Astrocyte (in vitro differentiated cells and primary cell): Measurements from ENCODE around the gene BAHD1. TPM values are rescaled to one million over a fixed set of nuclear protein-coding genes. Genes with fewer than 3 reads are reported as not detected.
A peak's percentile ranks its signal among the peaks of the same experiment; 100 is the strongest.

Experiments
- DNase-seq: peaks from one replicate; pipeline ENCODE4 v3.0.0-alpha.2; 2010; ENCODE audit warnings: low read depth
- FAIRE-seq: peaks from 2 replicates; lab custom pipeline; 2011; peaks lifted over from hg19 to GRCh38; lab: Jason Lieb, UNC
- H2AFZ ChIP-seq: 2 replicates; pipeline ENCODE4 v1.6.0; 2012; ENCODE audit warnings: low read depth, low read length, inconsistent platforms
- H3K27ac ChIP-seq: 2 replicates; pipeline ENCODE4 v1.5.1; 2011; ENCODE audit warnings: low read depth, low read length, inconsistent platforms
- H3K27me3 ChIP-seq: 2 replicates; pipeline ENCODE4 v1.6.0; 2011; ENCODE audit warnings: low read length, inconsistent platforms; ENCODE audit not compliant: insufficient read depth
- H3K36me3 ChIP-seq: 2 replicates; pipeline ENCODE4 v1.5.1; 2011; ENCODE audit warnings: low read length, inconsistent platforms; ENCODE audit not compliant: insufficient read depth
- H3K4me1 ChIP-seq: 2 replicates; pipeline ENCODE4 v1.5.1; 2011; ENCODE audit warnings: low read length, inconsistent platforms; ENCODE audit not compliant: insufficient read depth
- H3K4me2 ChIP-seq: 2 replicates; pipeline ENCODE4 v1.6.0; 2012; ENCODE audit warnings: low read length, inconsistent platforms
- H3K4me3 ChIP-seq: 2 replicates; pipeline ENCODE4 v1.5.1; 2011; ENCODE audit warnings: low read depth, mild to moderate bottlenecking, low read length, inconsistent platforms; ENCODE audit not compliant: insufficient read depth
- H3K79me2 ChIP-seq: 2 replicates; pipeline ENCODE4 v1.6.0; 2012; ENCODE audit warnings: mild to moderate bottlenecking, low read length, inconsistent platforms; ENCODE audit not compliant: insufficient read depth
- H3K9ac ChIP-seq: 2 replicates; pipeline ENCODE4 v1.6.0; 2012; ENCODE audit warnings: mild to moderate bottlenecking, low read length, inconsistent platforms
- H3K9me3 ChIP-seq: 2 replicates; pipeline ENCODE4 v1.5.1; 2012; ENCODE audit warnings: low read depth, mild to moderate bottlenecking, low read length, inconsistent platforms; ENCODE audit not compliant: insufficient read depth
- H4K20me1 ChIP-seq: 2 replicates; pipeline ENCODE4 v1.6.0; 2012; ENCODE audit warnings: low read length, inconsistent platforms; ENCODE audit not compliant: insufficient read depth
- H3K27ac Mint-ChIP-seq: one replicate; pipeline ENCODE4 v1.8.0; 2021; ENCODE audit warnings: mild to moderate bottlenecking, mixed read lengths; ENCODE audit not compliant: unreplicated experiment
- H3K27me3 Mint-ChIP-seq: one replicate; pipeline ENCODE4 v1.8.0; 2021; ENCODE audit warnings: low read depth, mixed read lengths; ENCODE audit not compliant: unreplicated experiment
- H3K36me3 Mint-ChIP-seq: one replicate; pipeline ENCODE4 v1.8.0; 2021; ENCODE audit warnings: low read depth, mixed read lengths; ENCODE audit not compliant: unreplicated experiment
- H3K4me1 Mint-ChIP-seq: one replicate; pipeline ENCODE4 v1.8.0; 2021; ENCODE audit warnings: low read depth, mixed read lengths; ENCODE audit not compliant: unreplicated experiment
- H3K4me3 Mint-ChIP-seq: one replicate; pipeline ENCODE4 v1.8.0; 2021; ENCODE audit warnings: mild to moderate bottlenecking, moderate library complexity, mixed read lengths; ENCODE audit not compliant: unreplicated experiment
- H3K9me3 Mint-ChIP-seq: one replicate; pipeline ENCODE4 v1.8.0; 2021; ENCODE audit warnings: mild to moderate bottlenecking, mixed read lengths; ENCODE audit not compliant: unreplicated experiment
- CTCF ChIP-seq: IDR thresholded peaks from 2 replicates; pipeline ENCODE4 v1.5.1; 2011; ENCODE audit warnings: low read depth, mild to moderate bottlenecking, inconsistent platforms, low read length, moderate library complexity; ENCODE audit not compliant: insufficient read depth
- EZH2 ChIP-seq: IDR thresholded peaks from 2 replicates; pipeline ENCODE4 v1.6.1; 2012; ENCODE audit warnings: mild to moderate bottlenecking, low read length, inconsistent platforms; ENCODE audit not compliant: insufficient read depth
- total RNA-seq: library from RNA; stranded (reverse); gene quantifications from 2 replicates; pipeline ENCODE4 v1.2.1, GENCODE V29; 2021

The BAHD1 gene
- total RNA-seq, 1 donor from 2014 or later = 30.4 TPM

DNA sequence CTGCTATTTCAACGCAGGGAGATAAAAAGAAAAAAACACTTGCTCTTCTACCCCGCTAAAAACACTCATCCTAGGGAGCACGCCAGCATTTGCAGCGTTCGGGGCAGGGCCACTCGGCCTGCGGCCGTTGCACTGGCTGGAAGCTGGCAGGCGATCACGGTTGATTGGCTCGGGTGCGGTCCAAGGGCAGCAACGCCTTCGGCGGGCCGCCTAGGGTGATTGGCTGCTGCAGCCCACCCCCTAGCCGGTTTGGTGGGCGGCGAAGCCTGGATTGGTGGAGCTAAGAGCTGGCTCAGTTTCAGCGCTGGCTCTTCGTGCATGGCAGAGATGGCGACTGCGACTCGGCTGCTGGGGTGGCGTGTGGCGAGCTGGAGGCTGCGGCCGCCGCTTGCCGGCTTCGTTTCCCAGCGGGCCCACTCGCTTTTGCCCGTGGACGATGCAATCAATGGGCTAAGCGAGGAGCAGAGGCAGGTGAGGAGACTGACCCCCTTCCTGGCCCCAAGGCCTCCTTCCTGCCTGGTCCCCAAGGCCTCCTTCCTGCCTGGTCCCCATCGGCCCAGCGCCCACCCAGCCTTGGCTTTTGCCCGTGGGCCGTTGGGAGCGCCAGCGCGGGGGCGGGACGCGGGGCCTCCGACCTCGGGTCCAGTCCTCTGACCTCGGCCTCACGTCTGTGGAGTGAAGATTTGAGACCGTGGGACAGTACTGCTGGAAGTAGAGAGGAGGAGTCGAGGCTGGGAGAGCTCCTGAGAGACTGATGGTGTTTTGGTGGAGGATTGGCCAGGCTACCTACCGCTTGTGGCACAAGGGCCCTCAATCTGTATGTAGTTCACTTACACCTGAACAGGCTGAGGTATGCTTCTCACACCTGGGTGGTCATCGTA lies 35.0 kb upstream of the BAHD1 start, which contains the start of gene IVD:
Gene IVD (plus strand): TSS at position 295 of the 881 bp plus-strand sequence. CDS start 33 bp downstream, at position 328.
- peak within 1 kb of the TSS; percentile 60 for H3K27ac ChIP-seq
- H3K79me2 ChIP-seq = peaks cover 23% of the 10 kb centered on the region
- peaks cover 16% of the 10 kb centered on the region for H3K36me3 Mint-ChIP-seq
- peak within 1 kb of the TSS; percentile 88 for H3K4me3 ChIP-seq
- H3K4me2 ChIP-seq = peak within 1 kb of the TSS; percentile 100
- H3K4me3 Mint-ChIP-seq = peak within 1 kb of the TSS; percentile 91
- H2AFZ ChIP-seq = peak within 1 kb of the TSS; percentile 77
- H3K4me1 ChIP-seq = peaks cover 15% of the 10 kb centered on the region
- H3K27ac Mint-ChIP-seq = peak within 1 kb of the TSS; percentile 80
- H3K36me3 ChIP-seq = peaks cover 3% of the 10 kb centered on the region
- no peak for TF ChIP-seq EZH2
- no peak for TF ChIP-seq CTCF
- peaks cover 10% of the 10 kb centered on the region for H3K4me1 Mint-ChIP-seq
- H3K27me3 ChIP-seq = no peaks in the 10 kb centered on the region
- H3K9me3 Mint-ChIP-seq = peaks cover 3% of the 10 kb centered on the region
- peak; percentile 93 for DNase-seq
- H4K20me1 ChIP-seq = peaks cover 24% of the 10 kb centered on the region
- FAIRE-seq = peak; percentile 76
- peak within 1 kb of the TSS; percentile 92 for H3K9ac ChIP-seq
- no peaks in the 10 kb centered on the region for H3K9me3 ChIP-seq
- H3K27me3 Mint-ChIP-seq = no peaks in the 10 kb centered on the region

GRCh38 chr15:40407330-40407990 lies 33.3 kb upstream of the BAHD1 start:
- Mint-ChIP-seq H3K4me1 (peaks cover 10% of the 10 kb centered on the region), H3K36me3 (peaks cover 28% of the 10 kb centered on the region), H3K9me3 (peaks cover 3% of the 10 kb centered on the region), H3K27ac (no peak overlapping the region), H3K4me3 (peak overlapping the region; percentile 79), H3K27me3 (no peaks in the 10 kb centered on the region)
- Histone ChIP-seq H3K4me3 (no peak overlapping the region), H3K36me3 (peaks cover 17% of the 10 kb centered on the region), H3K9me3 (no peaks in the 10 kb centered on the region), H4K20me1 (peaks cover 30% of the 10 kb centered on the region), H3K27me3 (no peaks in the 10 kb centered on the region), H3K27ac (no peak overlapping the region), H3K9ac (no peak overlapping the region), H3K4me2 (peak overlapping the region; percentile 50), H2AFZ (no peak overlapping the region), H3K4me1 (peaks cover 15% of the 10 kb centered on the region), H3K79me2 (peaks cover 23% of the 10 kb centered on the region)
- TF ChIP-seq EZH2 (no peak), CTCF (no peak)
- FAIRE-seq = no peak
- DNase-seq = no peak
